Sigmoid colon (tissue), 3 donors: ENCODE measurements around the gene RCE1.

Experiments
- CTCF ChIP-seq, 4 experiments: fragments of 450-650 bp in 3 of 4; fragments of 200-600 bp in 1 of 4; IDR thresholded peaks; one replicate each; pipeline ENCODE4 v1.5.1; 2016 to 2019; ENCODE audit warnings: antibody characterized with exemption in 4 of 4, mild to moderate bottlenecking in 3 of 4, moderate library complexity in 2 of 4
- POLR2A ChIP-seq, 2 donors: fragments of 450-650 bp; IDR thresholded peaks; one replicate each; pipeline ENCODE4 v1.6.1; 2016; ENCODE audit warnings: antibody characterized with exemption in 2 of 2, mild to moderate bottlenecking in 2 of 2, moderate library complexity in 2 of 2

- TF ChIP-seq CTCF (IDR thresholded peaks at IDR 0.05) (no peak), POLR2A (IDR thresholded peaks at IDR 0.05) (no peak)
Measured at GRCh38 chr11:66800720-66801428, 42.4 kb upstream of the RCE1 start.
